Stimulated activated CD8-positive, alpha-beta memory T cell treated with anti-CD3 and anti-CD28 coated beads, Interleukin-15, amount 100 ng/mL, for 1 hour (primary cell): ENCODE measurements around the gene JTB.
"Not testable (repeated sequence)": the region's sequence is repeated elsewhere in the genome, so short reads cannot be mapped to it uniquely, and the experiment has no call there.

Experiments
- DNase-seq: peaks from one replicate; pipeline ENCODE4 v3.0.0-alpha.2; 2020; ENCODE audit warnings: low read depth

The JTB gene

DNA sequence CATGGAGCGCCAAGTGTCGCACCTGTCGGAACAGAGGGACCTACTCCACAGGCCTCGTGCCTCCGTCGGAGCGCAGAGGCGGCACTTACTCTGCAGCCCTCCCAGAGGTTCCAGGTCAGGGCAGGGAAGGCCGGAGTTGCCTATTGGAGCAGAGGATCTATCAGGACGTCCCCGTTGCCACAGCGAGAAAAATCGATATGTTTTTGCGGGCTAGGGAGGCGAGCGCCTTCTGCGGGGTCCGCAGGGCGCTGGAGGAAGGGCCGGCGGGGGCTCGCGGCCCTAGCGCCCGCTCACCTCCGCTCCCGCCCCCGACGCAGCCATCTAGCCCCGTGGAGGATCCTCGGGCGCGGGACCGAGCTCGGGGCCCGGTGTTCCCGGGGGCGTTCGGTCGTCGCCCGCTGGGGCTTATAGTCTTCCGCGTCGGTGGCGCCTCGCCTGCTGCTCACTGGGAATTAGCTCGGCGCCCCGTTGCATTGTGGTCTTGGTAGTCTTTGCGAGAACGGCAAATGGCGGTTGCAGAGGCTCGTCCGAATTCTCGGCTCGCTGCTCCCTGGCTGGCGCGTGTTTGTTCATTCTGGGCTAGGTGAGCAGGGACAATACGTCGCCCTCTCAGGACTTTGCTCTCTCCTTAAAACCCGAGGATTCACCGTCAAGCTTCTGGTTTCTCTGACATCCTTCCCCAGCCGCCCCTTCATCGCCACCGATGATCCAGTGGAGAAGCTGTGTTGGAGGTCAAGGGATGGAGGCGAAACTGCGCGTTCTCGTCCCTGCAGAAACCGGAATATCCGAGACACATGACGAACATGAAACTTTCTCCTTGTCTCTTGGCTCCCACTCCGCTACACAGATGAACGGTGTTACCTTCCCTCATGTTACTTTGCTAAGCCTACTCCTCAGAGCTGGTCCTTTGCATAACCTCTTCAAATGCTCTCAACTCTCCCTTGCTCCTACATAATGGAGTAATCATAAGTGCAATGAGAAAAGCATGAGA, at the start of gene JTB:
Gene JTB (minus strand): TSS at position 425 of the 991 bp plus-strand sequence. CDS start 422 bp downstream, at position 3.
- DNase-seq = peak; percentile 70

GRCh38 chr1:154019940-154020339, 42.5 kb upstream of the JTB start:
- no peak for DNase-seq

GRCh38 chr1:154019269-154019668, 41.8 kb upstream of the JTB start:
- DNase-seq = no peak

GRCh38 chr1:154014154-154014907, 36.9 kb upstream of the JTB start:
- no peak for DNase-seq

- DNase-seq = not testable (repeated sequence)
Observed at GRCh38 chr1:154012543-154012942, 35.1 kb upstream of the JTB start.

GRCh38 chr1:154012129-154012528, 34.7 kb upstream of the JTB start:
- no peak for DNase-seq

DNA sequence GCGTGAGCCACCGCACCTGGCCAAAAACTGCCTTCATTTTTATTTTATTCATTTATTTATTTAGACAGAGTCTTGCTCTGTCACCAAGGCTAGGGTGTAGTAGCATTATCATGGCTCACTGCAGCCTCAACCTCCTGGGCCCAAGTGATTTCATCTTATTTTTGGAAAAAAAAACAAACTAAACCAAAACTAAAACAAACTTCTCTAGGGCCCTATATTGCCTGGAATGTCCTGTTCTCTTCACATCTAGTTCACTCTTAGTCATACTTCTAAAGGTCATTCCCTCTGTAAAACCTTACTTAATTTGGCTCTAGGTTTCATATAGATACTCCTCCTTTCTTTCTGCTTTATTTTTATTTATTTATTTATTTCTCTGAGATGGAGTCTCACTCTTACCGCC, 28.7 kb upstream of the JTB start:
- no peak for DNase-seq

GRCh38 chr1:154000420-154000819, 22.9 kb upstream of the JTB start:
- DNase-seq = no peak

DNA sequence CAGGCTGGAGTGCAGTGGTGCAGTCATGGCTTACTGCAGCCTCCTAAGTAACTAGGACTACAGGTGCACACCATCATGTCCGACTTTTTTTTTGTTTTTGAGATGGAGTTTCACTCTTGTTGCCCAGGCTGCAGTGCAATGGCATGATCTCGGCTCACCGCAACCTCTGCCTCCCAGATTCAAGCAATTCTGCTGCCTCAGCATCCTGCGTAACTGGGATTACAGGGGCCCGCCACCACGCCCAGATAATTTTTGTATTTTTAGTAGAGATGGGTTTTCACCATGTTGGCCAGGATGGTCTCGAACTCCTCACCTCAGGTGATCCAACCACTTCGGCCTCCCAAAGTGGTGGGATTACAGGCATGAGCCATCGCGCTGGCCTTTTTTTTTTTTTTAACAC, 19.4 kb upstream of the JTB start:
- DNase-seq = not testable (repeated sequence)

DNA sequence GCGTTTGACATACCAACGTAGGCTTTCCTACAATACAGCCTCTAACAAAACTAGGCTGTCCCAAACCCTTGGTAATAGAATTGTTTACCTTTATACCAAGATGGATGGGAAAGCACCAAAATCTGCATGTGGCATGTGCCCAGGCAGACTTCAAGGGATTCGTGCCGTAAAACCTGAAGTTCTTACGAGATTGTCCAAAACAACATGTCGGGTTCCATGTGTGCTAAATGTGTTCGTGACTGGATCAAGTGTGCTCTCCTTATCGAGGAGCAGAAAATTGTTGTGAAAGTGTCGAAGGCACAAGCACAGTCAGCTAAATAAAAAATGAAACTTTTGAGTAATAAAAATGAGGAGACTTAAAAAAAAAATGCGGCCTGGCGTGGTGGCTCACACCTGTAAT, 18.2 kb upstream of the JTB start:
- DNase-seq = no peak

DNA sequence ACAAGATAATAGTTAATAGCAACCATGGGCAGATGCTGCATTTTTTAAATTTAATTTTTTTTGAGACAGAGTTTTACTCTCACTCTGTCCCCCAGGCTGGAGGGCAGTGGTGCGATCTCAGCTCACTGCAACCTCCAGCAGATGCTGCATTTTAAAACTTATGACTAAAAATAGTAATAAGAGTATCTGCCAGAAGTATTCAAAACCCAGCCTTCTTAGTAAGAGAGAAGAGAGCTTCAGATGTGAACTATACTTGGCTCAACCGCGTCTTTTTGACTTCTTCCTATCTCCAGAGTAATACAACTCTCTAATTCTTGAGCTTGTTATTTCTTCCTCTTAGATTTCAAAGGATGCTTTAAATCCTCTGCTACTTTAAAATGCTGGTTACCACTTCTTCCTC, 17.7 kb upstream of the JTB start:
- DNase-seq = no peak

DNA sequence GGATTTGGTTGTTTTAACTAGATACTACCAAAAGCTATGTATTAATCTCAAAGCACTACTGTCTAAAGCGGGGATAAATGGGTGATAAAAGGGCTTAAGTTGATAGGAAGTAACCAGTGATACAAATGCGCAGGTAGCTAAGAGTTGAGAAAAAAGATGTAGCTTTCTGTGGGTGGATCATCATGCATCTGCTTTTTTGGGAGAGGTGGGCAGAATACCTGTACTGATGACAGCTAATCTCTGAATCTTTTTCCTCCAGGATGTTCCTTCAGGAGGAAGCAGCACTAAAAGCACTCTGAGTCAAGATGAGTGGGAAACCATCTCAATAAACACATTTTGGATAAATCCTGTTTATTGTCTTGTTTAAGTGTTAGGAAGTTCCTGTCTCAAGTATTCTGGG, 14.3 kb upstream of the JTB start:
- no peak for DNase-seq

GRCh38 chr1:153991151-153991630, 13.7 kb upstream of the JTB start:
- DNase-seq = no peak

DNA sequence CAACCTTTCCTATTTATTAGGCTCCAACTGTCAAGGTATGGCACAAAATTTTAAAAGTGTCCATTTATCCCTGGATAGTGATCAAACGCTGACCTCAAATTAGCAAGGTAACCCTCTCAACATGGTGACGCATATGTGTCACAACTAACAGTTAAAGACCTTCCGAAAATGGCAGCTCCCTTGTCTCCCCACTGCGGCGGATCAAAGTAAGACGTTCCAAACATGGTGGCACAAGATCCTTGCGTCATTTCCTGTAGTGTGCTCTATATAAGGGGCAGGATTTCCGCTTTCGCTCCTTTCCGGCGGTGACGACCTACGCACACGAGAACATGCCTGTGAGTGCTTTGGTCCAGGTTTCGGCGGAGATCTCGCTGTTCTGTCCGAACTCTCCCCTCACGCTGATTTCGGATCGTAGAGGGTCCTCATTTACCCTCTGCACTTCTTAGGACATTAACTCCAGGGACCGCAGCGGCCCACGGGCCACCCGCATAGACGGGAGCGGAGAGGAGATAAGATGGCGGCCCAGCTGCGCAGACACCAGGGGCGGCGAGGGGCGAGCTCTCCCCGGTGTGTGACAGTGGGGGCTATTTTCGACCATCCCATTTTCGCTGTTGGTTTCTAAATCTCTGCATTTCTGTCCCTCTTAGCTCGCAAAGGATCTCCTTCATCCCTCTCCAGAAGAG, 13.1 kb upstream of the JTB start, which contains the start of gene RPS27:
Gene RPS27 (plus strand): TSS at position 295 of the 683 bp plus-strand sequence. CDS start 35 bp downstream, at position 330.
- DNase-seq = peak; percentile 70

- DNase-seq = no peak
Observed at GRCh38 chr1:153987621-153988020, 10.1 kb upstream of the JTB start.

GRCh38 chr1:153985941-153986761, 8.7 kb upstream of the JTB start, which contains the start of gene RAB13:
Gene RAB13, minus strand, starts transcription at chr1:153986339. Its CDS starts 103 bp downstream, at chr1:153986236.
- DNase-seq = no peak

GRCh38 chr1:153985341-153985912, 8.0 kb upstream of the JTB start:
- no peak for DNase-seq

DNA sequence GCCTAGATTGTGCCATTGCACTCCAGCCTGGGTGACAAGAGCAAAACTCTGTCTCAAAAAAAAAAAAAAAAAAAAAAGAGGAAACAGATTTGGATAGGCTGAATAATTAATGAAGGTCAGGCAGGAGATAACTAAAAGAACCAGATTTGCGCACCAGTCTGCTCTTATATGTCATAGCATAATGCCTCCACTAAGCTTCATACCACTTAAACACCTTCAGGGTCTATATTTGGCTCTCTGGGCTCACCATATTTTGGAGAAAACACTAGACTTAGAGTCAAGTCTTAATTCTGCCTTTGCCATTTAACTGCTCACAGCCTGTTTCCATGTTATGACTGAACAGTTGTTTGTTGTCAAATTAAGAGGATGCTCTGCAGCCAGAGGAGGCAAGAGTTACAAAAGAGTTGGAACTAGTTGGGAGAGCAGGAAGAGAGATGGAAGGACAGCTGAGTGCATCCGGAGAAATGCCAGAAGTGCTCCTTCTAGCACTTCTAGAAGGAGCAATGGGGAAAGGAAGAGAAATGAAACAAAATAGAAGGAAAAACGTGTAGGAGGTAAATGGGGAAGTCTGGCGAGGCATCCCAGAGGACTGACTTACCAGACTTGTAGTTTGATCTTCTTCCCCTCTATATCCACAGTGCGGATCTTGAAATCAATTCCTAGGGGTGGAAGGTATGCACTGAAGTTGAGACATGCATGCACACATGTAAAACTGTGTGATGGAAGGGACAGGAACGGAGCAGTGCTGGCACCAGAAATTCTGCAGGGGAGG, 6.8 kb upstream of the JTB start:
- no peak for DNase-seq

- not testable (repeated sequence) for DNase-seq
Observed at GRCh38 chr1:153981735-153982134, 4.3 kb upstream of the JTB start.

- not testable (repeated sequence) for DNase-seq
Observed at GRCh38 chr1:153979091-153979490, 1.6 kb upstream of the JTB start.
